ENCODE results near the gene PTH2.

The PTH2 gene

GRCh38 chr19:49430678-49431329, 7.6 kb upstream of the PTH2 start:
- DNase-seq = peak in 1 of 2 experiments; percentile 36

GRCh38 chr19:49430172-49430677, 7.0 kb upstream of the PTH2 start:
- no peak for DNase-seq

GRCh38 chr19:49428547-49429451, 5.6 kb upstream of the PTH2 start:
- DNase-seq = no peak

GRCh38 chr19:49427855-49428546, 4.8 kb upstream of the PTH2 start:
- no peak for DNase-seq

GRCh38 chr19:49427339-49427738, 4.1 kb upstream of the PTH2 start:
- DNase-seq = no peak

- DNase-seq = peak in 1 of 2 experiments; percentile 28
Observed at GRCh38 chr19:49425922-49426592, 2.8 kb upstream of the PTH2 start.

- no peak for DNase-seq
Observed at GRCh38 chr19:49425178-49425577, 1.9 kb upstream of the PTH2 start, which contains the start of gene GFY. Gene GFY (plus strand): TSS chr19:49425388. CDS start chr19:49426431, 1,043 bp downstream.

GRCh38 chr19:49423985-49424303, 703 bp upstream of the PTH2 start:
- DNase-seq = no peak

GRCh38 chr19:49422407-49423070, 702 bp downstream of the PTH2 start:
- peak in 1 of 2 experiments; percentile 26 for DNase-seq

GRCh38 chr19:49421878-49422202, 1.4 kb downstream of the PTH2 start:
- DNase-seq = no peak

GRCh38 chr19:49421039-49421877, 2.0 kb downstream of the PTH2 start:
- peak in 1 of 2 experiments; percentile 29 for DNase-seq

- DNase-seq = no peak
Observed at GRCh38 chr19:49420227-49420626, 3.0 kb downstream of the PTH2 start.

- no peak for DNase-seq
Observed at GRCh38 chr19:49419173-49419572, 4.1 kb downstream of the PTH2 start.

GRCh38 chr19:49418511-49418910, 4.7 kb downstream of the PTH2 start:
- DNase-seq = no peak

GRCh38 chr19:49417088-49417487, 6.2 kb downstream of the PTH2 start:
- DNase-seq = no peak

- no peak for DNase-seq
Observed at GRCh38 chr19:49415810-49416200, 7.4 kb downstream of the PTH2 start.

GRCh38 chr19:49415102-49415809, 8.0 kb downstream of the PTH2 start:
- DNase-seq = no peak

- no peak for DNase-seq
Observed at GRCh38 chr19:49414256-49414655, 9.0 kb downstream of the PTH2 start.

- DNase-seq = no peak
Observed at GRCh38 chr19:49413348-49413747, 9.9 kb downstream of the PTH2 start.

- no peak for DNase-seq
Observed at GRCh38 chr19:49411681-49412326, 11.4 kb downstream of the PTH2 start.

Measured in stimulated activated CD4-positive, alpha-beta T cell treated with anti-CD3 and anti-CD28 coated beads, Interleukin-4, amount 100 ng/mL, for 4 hours (primary cell).